Measurements from ENCODE around the gene ZNF160.
"Not testable (repeated sequence)": the region's sequence is repeated elsewhere in the genome, so short reads cannot be mapped to it uniquely, and the experiment has no call there.

ZNF160 gene

GRCh38 chr19:53037101-53038097, 65.8 kb downstream of the ZNF160 start:
- Histone ChIP-seq H3K9me2 (replicated peaks; ENCODE audit: insufficient read depth, low read length) (no peaks in the 10 kb centered on the region), H3K9me3 (replicated peaks; ENCODE audit: insufficient read depth, low read length) (no peaks in the 10 kb centered on the region), H3K4me3 (ENCODE audit: low read length) (no peak overlapping the region), H3K4me2 (ENCODE audit: low read depth, low read length) (no peak overlapping the region), H3K27me3 (replicated peaks; ENCODE audit: insufficient read depth, low read length) (no peaks in the 10 kb centered on the region), H3K4me1 (ENCODE audit: low read length) (no peaks in the 10 kb centered on the region), H3K79me2 (ENCODE audit: low read length) (no peaks in the 10 kb centered on the region), H4K20me1 (ENCODE audit: insufficient read depth, low read length) (no peaks in the 10 kb centered on the region), H3F3A (ENCODE audit: insufficient read depth, low read length) (no peaks in the 10 kb centered on the region), H3K9ac (ENCODE audit: low read length) (no peak overlapping the region), H3K36me3 (replicated peaks; ENCODE audit: insufficient read depth, low read length) (no peaks in the 10 kb centered on the region), H3K27ac (ENCODE audit: low read length) (no peak overlapping the region), H2AFZ (ENCODE audit: low read length) (no peak overlapping the region)
- DNase-seq: no peak
- no peak for TF ChIP-seq EZH2phosphoT487 (IDR thresholded peaks at IDR 0.05; ENCODE audit: low read length)
- TF ChIP-seq EZH2 (optimal IDR thresholded peaks at IDR 0.05; ENCODE audit: low read depth, low read length): no peak
- TF ChIP-seq, protein P1, sequence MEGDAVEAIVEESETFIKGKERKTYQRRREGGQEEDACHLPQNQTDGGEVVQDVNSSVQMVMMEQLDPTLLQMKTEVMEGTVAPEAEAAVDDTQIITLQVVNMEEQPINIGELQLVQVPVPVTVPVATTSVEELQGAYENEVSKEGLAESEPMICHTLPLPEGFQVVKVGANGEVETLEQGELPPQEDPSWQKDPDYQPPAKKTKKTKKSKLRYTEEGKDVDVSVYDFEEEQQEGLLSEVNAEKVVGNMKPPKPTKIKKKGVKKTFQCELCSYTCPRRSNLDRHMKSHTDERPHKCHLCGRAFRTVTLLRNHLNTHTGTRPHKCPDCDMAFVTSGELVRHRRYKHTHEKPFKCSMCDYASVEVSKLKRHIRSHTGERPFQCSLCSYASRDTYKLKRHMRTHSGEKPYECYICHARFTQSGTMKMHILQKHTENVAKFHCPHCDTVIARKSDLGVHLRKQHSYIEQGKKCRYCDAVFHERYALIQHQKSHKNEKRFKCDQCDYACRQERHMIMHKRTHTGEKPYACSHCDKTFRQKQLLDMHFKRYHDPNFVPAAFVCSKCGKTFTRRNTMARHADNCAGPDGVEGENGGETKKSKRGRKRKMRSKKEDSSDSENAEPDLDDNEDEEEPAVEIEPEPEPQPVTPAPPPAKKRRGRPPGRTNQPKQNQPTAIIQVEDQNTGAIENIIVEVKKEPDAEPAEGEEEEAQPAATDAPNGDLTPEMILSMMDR (IDR thresholded peaks at IDR 0.05; ENCODE audit: low read length): no peak

- no peak overlapping the region for H3K27ac ChIP-seq (ENCODE audit: low read length)
- no peaks in the 10 kb centered on the region for H3K79me2 ChIP-seq (ENCODE audit: low read length)
- H3K27me3 ChIP-seq (replicated peaks; ENCODE audit: insufficient read depth, low read length): no peaks in the 10 kb centered on the region
- no peaks in the 10 kb centered on the region for H3F3A ChIP-seq (ENCODE audit: insufficient read depth, low read length)
- DNase-seq: no peak
- H3K4me3 ChIP-seq (ENCODE audit: low read length): no peak overlapping the region
- TF ChIP-seq EZH2 (optimal IDR thresholded peaks at IDR 0.05; ENCODE audit: low read depth, low read length) (no peak), EZH2phosphoT487 (IDR thresholded peaks at IDR 0.05; ENCODE audit: low read length) (no peak)
- TF ChIP-seq, protein P1 (IDR thresholded peaks at IDR 0.05; ENCODE audit: low read length): no peak
- no peak overlapping the region for H3K4me2 ChIP-seq (ENCODE audit: low read depth, low read length)
- no peak overlapping the region for H3K9ac ChIP-seq (ENCODE audit: low read length)
- no peaks in the 10 kb centered on the region for H3K9me3 ChIP-seq (replicated peaks; ENCODE audit: insufficient read depth, low read length)
- H4K20me1 ChIP-seq (ENCODE audit: insufficient read depth, low read length): no peaks in the 10 kb centered on the region
- H3K36me3 ChIP-seq (replicated peaks; ENCODE audit: insufficient read depth, low read length): no peaks in the 10 kb centered on the region
- H3K9me2 ChIP-seq (replicated peaks; ENCODE audit: insufficient read depth, low read length): no peaks in the 10 kb centered on the region
- H2AFZ ChIP-seq (ENCODE audit: low read length): no peak overlapping the region
- H3K4me1 ChIP-seq (ENCODE audit: low read length): no peaks in the 10 kb centered on the region
Measured at GRCh38 chr19:53034948-53035675, 68.1 kb downstream of the ZNF160 start.

- Histone ChIP-seq H4K20me1 (ENCODE audit: insufficient read depth, low read length) (no peaks in the 10 kb centered on the region), H3K4me2 (ENCODE audit: low read depth, low read length) (no peak overlapping the region), H3F3A (ENCODE audit: insufficient read depth, low read length) (no peaks in the 10 kb centered on the region), H3K9me3 (replicated peaks; ENCODE audit: insufficient read depth, low read length) (no peaks in the 10 kb centered on the region), H3K27me3 (replicated peaks; ENCODE audit: insufficient read depth, low read length) (no peaks in the 10 kb centered on the region), H3K4me3 (ENCODE audit: low read length) (no peak overlapping the region), H3K4me1 (ENCODE audit: low read length) (no peaks in the 10 kb centered on the region), H3K79me2 (ENCODE audit: low read length) (no peaks in the 10 kb centered on the region), H3K9me2 (replicated peaks; ENCODE audit: insufficient read depth, low read length) (no peaks in the 10 kb centered on the region), H3K27ac (ENCODE audit: low read length) (no peak overlapping the region), H3K9ac (ENCODE audit: low read length) (no peak overlapping the region), H2AFZ (ENCODE audit: low read length) (no peak overlapping the region), H3K36me3 (replicated peaks; ENCODE audit: insufficient read depth, low read length) (no peaks in the 10 kb centered on the region)
- no peak for DNase-seq
- TF ChIP-seq EZH2phosphoT487 (IDR thresholded peaks at IDR 0.05; ENCODE audit: low read length): no peak
- TF ChIP-seq, protein P1 (IDR thresholded peaks at IDR 0.05; ENCODE audit: low read length): no peak
- no peak for TF ChIP-seq EZH2 (optimal IDR thresholded peaks at IDR 0.05; ENCODE audit: low read depth, low read length)
Measured at GRCh38 chr19:53034054-53034453, 69.2 kb downstream of the ZNF160 start.

DNA sequence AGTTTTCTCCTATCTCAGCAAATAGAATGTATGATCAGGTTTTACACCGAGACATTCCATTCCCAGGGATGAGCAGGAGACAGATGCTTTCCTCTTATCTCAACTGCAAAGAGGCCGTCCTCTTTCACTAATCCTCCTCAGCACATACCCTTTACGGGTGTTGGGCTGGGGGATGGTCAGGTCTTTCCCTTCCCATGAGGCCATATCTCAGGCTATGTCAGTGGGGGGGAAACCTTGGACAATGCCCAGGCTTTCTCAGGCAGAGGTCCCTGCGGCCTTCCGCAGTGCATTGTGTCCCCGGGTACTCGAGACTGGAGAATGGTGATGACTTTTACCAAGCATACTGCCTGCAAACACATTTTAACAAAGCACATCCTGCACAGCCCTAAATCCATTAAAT, 74.9 kb downstream of the ZNF160 start:
- H3K27me3 ChIP-seq (replicated peaks; ENCODE audit: insufficient read depth, low read length); H3K9me3 ChIP-seq (replicated peaks; ENCODE audit: insufficient read depth, low read length); H3K9ac ChIP-seq (ENCODE audit: low read length); H2AFZ ChIP-seq (ENCODE audit: low read length); H3K4me1 ChIP-seq (ENCODE audit: low read length); H3K4me3 ChIP-seq (ENCODE audit: low read length); DNase-seq; H3F3A ChIP-seq (ENCODE audit: insufficient read depth, low read length); H3K79me2 ChIP-seq (ENCODE audit: low read length); H3K36me3 ChIP-seq (replicated peaks; ENCODE audit: insufficient read depth, low read length); H3K9me2 ChIP-seq (replicated peaks; ENCODE audit: insufficient read depth, low read length); H4K20me1 ChIP-seq (ENCODE audit: insufficient read depth, low read length); H3K4me2 ChIP-seq (ENCODE audit: low read depth, low read length); H3K27ac ChIP-seq (ENCODE audit: low read length): not testable (repeated sequence)
